HL-60 (cell line): Measurements from ENCODE around the gene CAP1.

Source experiments
- GABPA ChIP-seq: IDR thresholded peaks from 2 replicates; pipeline ENCODE4 v1.6.1; 2012; ENCODE audit warnings: low read depth
- POLR2AphosphoS5 ChIP-seq: IDR thresholded peaks from 2 replicates; pipeline ENCODE4 v1.6.1; 2012; ENCODE audit warnings: low read depth
- TF ChIP-seq, protein P1 (sequence below): IDR thresholded peaks from one replicate; pipeline ENCODE4 v1.5.1; 2011; ENCODE audit warnings: low read length, control low read depth, inconsistent platforms; ENCODE audit not compliant: insufficient read depth
- TF ChIP-seq, protein P2 (sequence below): IDR thresholded peaks from 2 replicates; pipeline ENCODE4 v1.6.1; 2012; ENCODE audit warnings: low read depth; ENCODE audit not compliant: insufficient replicate concordance

DNA sequence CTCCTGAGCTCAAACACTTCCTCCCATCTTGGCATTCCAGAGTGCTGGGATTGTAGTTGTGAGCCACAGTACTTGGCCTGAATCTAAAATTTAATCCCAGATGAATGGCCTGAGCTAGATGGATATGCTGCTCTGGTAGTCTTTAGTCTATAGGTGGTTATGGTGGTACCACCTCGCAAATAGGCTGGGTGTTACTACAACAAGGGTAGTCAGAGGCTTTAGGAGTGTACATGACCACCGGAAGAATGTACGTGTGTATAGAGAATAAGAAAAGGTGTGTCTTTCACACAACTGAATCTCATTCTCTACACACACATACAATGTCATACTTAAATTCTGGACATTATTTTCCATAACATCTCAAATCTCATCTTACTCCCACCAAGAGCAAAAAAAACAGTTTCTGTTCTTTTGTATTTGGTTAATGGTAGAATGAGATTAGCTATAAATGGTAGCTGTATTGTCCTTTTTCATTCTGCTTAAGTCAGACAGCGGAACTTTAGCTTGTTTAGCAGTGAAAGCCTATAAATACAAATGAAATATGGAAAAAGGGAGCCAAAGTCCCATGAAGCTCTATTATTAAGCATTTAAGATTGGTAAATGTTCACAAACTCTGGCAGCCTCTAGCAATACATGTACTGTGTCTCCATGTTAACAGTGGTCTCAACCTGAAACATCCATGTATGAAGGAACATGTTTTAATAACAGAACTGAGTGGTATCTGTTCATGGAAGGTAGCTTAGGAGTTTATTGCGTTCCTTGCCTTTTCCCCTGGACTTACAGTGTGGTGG, 16.2 kb downstream of the CAP1 start:
- TF ChIP-seq, protein P1, sequence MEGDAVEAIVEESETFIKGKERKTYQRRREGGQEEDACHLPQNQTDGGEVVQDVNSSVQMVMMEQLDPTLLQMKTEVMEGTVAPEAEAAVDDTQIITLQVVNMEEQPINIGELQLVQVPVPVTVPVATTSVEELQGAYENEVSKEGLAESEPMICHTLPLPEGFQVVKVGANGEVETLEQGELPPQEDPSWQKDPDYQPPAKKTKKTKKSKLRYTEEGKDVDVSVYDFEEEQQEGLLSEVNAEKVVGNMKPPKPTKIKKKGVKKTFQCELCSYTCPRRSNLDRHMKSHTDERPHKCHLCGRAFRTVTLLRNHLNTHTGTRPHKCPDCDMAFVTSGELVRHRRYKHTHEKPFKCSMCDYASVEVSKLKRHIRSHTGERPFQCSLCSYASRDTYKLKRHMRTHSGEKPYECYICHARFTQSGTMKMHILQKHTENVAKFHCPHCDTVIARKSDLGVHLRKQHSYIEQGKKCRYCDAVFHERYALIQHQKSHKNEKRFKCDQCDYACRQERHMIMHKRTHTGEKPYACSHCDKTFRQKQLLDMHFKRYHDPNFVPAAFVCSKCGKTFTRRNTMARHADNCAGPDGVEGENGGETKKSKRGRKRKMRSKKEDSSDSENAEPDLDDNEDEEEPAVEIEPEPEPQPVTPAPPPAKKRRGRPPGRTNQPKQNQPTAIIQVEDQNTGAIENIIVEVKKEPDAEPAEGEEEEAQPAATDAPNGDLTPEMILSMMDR = no peak
- TF ChIP-seq, protein P2, sequence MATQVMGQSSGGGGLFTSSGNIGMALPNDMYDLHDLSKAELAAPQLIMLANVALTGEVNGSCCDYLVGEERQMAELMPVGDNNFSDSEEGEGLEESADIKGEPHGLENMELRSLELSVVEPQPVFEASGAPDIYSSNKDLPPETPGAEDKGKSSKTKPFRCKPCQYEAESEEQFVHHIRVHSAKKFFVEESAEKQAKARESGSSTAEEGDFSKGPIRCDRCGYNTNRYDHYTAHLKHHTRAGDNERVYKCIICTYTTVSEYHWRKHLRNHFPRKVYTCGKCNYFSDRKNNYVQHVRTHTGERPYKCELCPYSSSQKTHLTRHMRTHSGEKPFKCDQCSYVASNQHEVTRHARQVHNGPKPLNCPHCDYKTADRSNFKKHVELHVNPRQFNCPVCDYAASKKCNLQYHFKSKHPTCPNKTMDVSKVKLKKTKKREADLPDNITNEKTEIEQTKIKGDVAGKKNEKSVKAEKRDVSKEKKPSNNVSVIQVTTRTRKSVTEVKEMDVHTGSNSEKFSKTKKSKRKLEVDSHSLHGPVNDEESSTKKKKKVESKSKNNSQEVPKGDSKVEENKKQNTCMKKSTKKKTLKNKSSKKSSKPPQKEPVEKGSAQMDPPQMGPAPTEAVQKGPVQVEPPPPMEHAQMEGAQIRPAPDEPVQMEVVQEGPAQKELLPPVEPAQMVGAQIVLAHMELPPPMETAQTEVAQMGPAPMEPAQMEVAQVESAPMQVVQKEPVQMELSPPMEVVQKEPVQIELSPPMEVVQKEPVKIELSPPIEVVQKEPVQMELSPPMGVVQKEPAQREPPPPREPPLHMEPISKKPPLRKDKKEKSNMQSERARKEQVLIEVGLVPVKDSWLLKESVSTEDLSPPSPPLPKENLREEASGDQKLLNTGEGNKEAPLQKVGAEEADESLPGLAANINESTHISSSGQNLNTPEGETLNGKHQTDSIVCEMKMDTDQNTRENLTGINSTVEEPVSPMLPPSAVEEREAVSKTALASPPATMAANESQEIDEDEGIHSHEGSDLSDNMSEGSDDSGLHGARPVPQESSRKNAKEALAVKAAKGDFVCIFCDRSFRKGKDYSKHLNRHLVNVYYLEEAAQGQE = no peak
- TF ChIP-seq GABPA (no peak), POLR2AphosphoS5 (no peak)
